Activated CD4-positive, alpha-beta T cell treated with anti-CD3 and anti-CD28 coated beads, Interleukin-2, Interleukin-6, amounts not matched to agents 100 ng/mL and 50 ng/mL, durations not matched to agents 16 hours and 8 hours (primary cell): ENCODE measurements around the gene UBC.
"Not testable (repeated sequence)": the region's sequence is repeated elsewhere in the genome, so short reads cannot be mapped to it uniquely, and the experiment has no call there.

Source experiments
- DNase-seq: peaks from one replicate; pipeline ENCODE4 v3.0.0-alpha.2; 2020

Gene UBC

DNA sequence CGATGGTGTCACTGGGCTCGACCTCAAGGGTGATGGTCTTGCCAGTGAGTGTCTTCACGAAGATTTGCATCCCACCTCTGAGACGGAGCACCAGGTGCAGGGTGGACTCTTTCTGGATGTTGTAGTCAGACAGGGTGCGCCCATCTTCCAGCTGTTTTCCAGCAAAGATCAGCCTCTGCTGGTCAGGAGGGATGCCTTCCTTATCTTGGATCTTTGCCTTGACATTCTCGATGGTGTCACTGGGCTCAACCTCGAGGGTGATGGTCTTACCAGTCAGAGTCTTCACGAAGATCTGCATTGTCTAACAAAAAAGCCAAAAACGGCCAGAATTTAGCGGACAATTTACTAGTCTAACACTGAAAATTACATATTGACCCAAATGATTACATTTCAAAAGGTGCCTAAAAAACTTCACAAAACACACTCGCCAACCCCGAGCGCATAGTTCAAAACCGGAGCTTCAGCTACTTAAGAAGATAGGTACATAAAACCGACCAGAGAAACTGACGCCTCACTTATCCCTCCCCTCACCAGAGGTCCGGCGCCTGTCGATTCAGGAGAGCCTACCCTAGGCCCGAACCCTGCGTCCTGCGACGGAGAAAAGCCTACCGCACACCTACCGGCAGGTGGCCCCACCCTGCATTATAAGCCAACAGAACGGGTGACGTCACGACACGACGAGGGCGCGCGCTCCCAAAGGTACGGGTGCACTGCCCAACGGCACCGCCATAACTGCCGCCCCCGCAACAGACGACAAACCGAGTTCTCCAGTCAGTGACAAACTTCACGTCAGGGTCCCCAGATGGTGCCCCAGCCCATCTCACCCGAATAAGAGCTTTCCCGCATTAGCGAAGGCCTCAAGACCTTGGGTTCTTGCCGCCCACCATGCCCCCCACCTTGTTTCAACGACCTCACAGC, 717 bp downstream of the UBC start:
- peak; percentile 95 for DNase-seq

- not testable (repeated sequence) for DNase-seq
These were observed 1.7 kb downstream of the UBC start for GRCh38 chr12:124912529-124913287.

DNA sequence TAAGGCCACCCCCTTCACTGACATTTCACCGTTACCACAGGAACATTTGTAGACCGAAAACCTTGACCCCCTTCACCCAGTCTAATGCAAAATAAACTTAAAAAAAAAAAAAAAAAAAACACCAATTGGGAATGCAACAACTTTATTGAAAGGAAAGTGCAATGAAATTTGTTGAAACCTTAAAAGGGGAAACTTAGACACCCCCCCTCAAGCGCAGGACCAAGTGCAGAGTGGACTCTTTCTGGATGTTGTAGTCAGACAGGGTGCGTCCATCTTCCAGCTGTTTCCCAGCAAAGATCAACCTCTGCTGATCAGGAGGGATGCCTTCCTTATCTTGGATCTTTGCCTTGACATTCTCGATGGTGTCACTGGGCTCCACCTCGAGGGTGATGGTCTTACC, 2.9 kb downstream of the UBC start:
- not testable (repeated sequence) for DNase-seq

GRCh38 chr12:124910561-124911478, 3.6 kb downstream of the UBC start:
- no peak for DNase-seq

GRCh38 chr12:124909831-124910560, 4.5 kb downstream of the UBC start:
- no peak for DNase-seq

DNA sequence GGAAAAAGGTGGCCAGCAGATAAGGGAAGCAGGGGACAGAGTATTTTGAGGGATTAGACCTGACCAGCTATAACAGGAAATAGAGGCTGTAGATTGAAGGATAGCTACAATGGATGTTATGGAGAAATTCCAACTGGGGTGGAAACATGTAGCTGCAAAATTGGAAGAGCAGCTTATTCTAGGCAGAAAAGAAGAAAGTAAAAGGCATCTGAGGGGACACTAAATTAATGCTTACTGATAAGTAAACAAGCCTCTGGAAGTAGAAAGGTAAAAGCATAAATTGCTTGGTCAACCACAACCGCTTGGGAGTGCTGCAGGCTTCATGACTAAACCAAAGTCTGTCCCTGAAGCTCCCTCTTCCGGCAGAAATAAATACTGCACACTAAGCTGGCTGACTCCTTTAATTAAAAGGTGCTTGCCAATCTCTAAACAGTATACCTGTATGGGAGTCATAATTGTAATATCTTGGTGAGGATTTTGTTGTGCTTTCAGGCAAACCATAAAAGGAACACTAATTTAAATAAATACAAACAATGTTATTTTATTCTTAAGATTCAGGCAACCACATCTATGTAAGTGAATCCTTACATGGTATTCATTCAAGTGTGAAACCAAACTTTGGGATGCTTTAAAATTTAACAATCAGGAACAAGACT, 7.7 kb downstream of the UBC start:
- DNase-seq, result peak; percentile 96

- no peak for DNase-seq
These were observed 9.9 kb downstream of the UBC start for GRCh38 chr12:124904306-124905098.

- no peak for DNase-seq
These were observed 11.5 kb downstream of the UBC start for GRCh38 chr12:124902916-124903315.

DNA sequence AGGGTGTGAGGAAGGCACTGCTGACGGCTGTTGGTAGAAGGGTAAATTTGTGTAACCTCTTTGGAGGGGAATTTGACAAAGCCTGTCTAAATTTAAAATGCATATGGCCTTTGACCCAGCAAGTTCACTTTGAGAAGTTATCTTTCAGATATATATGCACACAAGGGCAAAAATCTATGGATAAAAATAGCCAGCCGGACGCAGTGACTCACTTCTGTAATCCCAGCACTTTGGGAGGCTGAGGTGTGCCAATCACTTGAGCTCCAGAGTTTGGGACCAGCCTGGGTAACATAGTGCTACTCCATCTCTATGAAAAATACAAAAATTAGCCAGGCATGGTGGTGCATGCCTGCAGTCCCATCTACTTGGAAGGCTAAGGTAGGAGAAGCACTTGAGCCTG, 13.4 kb downstream of the UBC start:
- DNase-seq, result no peak

DNA sequence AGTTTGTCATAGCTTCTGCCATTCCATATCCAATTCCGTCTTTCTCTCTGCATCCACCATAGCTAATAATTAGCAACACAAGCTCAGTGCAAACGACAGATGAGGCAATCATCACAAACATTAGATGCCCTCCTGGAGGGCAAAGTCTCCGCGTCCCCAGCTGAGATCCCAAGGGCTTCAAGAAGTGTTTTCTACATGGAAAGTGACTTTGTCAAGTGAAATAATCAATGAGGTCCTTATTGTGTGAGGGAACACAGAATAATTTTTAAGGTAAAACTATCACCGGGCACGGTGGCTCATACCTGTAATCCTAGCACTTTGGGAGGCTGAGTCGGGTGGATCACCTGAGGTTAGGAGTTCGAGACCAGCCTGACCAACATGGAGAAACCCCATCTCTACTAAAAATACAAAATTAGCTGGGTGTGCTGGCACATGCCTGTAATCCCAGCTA, 14.1 kb downstream of the UBC start:
- DNase-seq, result not testable (repeated sequence)

- no peak for DNase-seq
These were observed 15.5 kb downstream of the UBC start for GRCh38 chr12:124898923-124899294.

GRCh38 chr12:124898200-124898922, 16.1 kb downstream of the UBC start:
- DNase-seq, result peak; percentile 90

- DNase-seq, result no peak
These were observed 18.0 kb downstream of the UBC start for GRCh38 chr12:124896461-124896860.

DNA sequence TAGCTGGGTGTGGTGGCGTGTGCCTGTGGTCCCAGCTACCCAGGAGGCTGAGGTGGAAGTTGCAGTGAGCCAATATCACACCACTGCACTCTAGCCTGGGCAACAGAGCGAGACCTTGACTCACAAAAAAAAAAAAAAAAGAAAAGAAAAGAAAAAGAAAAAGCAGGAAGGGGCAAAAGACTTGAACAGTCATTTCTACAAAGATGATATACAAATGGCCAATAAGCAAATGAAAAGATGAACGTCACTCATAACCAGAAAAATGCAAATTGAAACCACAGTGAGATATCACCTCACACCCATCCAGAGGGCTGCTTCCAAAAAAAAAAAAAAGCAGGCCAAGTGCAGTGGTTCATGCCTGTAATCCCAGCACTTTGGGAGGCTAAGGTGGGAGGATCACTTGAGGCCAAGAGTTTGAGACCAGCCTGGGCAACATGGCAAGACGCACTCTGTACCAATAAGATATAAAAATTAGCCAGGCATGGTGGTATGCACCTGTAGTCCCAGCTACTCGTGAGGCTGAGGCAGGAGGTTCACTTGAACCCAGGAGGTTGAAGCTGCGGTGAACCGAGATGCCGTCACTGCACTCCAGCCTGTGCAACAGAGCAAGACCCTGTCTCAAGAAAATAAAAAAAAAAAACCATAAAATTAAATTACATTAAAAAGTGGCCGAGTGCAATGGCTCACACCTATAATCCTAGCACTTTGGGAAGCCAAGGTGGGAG, 20.5 kb downstream of the UBC start:
- DNase-seq, result peak; percentile 53

GRCh38 chr12:124888260-124888659, 26.2 kb downstream of the UBC start:
- no peak for DNase-seq

GRCh38 chr12:124887766-124888165, 26.7 kb downstream of the UBC start:
- DNase-seq, result not testable (repeated sequence)

DNA sequence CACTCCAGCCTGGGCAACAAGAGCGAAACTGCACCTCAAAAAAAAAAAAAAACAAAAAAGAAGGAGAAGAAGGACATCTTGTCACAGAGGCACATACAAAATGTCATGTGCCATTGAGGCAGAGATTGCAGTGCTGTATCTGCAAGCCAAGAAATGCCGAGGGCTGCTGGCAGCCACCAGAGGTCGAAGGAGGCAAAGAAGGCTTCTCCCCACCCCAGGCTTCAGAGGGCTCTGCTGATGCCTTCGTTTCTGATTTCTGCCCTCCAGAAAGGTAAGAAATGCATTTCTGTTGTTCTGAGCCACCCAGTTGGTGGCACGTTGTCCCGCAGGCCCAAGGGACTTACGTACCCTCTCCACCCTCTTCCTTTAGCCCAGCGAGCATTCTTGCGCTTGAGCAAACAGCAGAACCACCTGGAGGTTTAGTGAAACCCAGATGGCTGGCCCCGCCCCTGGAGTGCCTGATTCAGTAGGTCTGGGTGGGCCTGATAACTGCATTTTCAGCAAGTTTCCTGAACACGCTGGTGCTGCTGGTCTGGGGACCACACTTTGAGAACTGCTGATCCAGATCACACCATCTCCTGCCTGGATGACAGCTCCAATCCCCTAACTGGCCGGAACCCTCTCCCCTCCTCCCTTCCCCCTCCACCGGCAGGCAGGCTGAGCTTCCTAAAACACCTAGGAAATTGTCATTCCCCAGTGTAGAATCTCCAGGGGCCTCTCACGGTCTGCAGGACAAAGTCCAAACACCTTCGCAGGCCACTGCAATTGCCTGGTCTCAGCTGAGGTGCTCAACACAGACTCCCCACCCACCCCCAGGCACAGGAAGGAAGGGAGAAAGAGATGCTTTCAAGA, 29.6 kb downstream of the UBC start:
- no peak for DNase-seq
